ENCODE measurements around the gene SEC23IP. TPM values are rescaled to one million over a fixed set of nuclear protein-coding genes. Genes with fewer than 3 reads are reported as not detected.

The SEC23IP gene
- total RNA-seq = 67.8 and 75.6 TPM in 2 replicates
- long read RNA-seq, full-length matches to known transcripts = 45 of 254 reads
- long read RNA-seq, partial matches to known transcripts = 175 of 254 reads
- long read RNA-seq, other reads (novel, unspliced or antisense) = 34 of 254 reads

GRCh38 chr10:119892188-119893065 lies at the start of gene SEC23IP:
SEC23IP (plus strand) TSS chr10:119892730; CDS start chr10:119892783, 53 bp downstream.
- Mint-ChIP-seq H3K9me3 (ENCODE audit: low read depth) (peaks cover 2% of the 10 kb centered on the region), H3K4me1 (ENCODE audit: low read depth) (peaks cover 41% of the 10 kb centered on the region), H3K36me3 (ENCODE audit: insufficient read depth) (peaks cover 4% of the 10 kb centered on the region), H3K27me3 (no peaks in the 10 kb centered on the region), H3K27ac (peak within 1 kb of the TSS; percentile 98), H3K4me3 (ENCODE audit: low read depth) (peak within 1 kb of the TSS; percentile 99)
- no peak for TF ChIP-seq CTCF (IDR thresholded peaks at IDR 0.05; ENCODE audit: unreplicated experiment)
- DNase-seq (ENCODE audit: low spot score, unreplicated experiment) = peak; percentile 77

GRCh38 chr10:119845656-119846055 lies 46.9 kb upstream of the SEC23IP start:
- TF ChIP-seq CTCF (IDR thresholded peaks at IDR 0.05; ENCODE audit: unreplicated experiment) = no peak
- H3K27me3 Mint-ChIP-seq = no peaks in the 10 kb centered on the region
- H3K36me3 Mint-ChIP-seq (ENCODE audit: insufficient read depth) = peaks cover 27% of the 10 kb centered on the region
- H3K27ac Mint-ChIP-seq = no peak overlapping the region
- no peaks in the 10 kb centered on the region for H3K4me1 Mint-ChIP-seq (ENCODE audit: low read depth)
- H3K9me3 Mint-ChIP-seq (ENCODE audit: low read depth) = no peaks in the 10 kb centered on the region
- DNase-seq (ENCODE audit: low spot score, unreplicated experiment) = no peak
- H3K4me3 Mint-ChIP-seq (ENCODE audit: low read depth) = no peak overlapping the region

GRCh38 chr10:119849031-119849789 lies 43.3 kb upstream of the SEC23IP start:
- no peak for DNase-seq (ENCODE audit: low spot score, unreplicated experiment)
- Mint-ChIP-seq H3K9me3 (ENCODE audit: low read depth) (no peaks in the 10 kb centered on the region), H3K4me1 (ENCODE audit: low read depth) (no peaks in the 10 kb centered on the region), H3K36me3 (ENCODE audit: insufficient read depth) (peaks cover 23% of the 10 kb centered on the region), H3K27me3 (no peaks in the 10 kb centered on the region), H3K27ac (peak overlapping the region; percentile 38), H3K4me3 (ENCODE audit: low read depth) (no peak overlapping the region)
- TF ChIP-seq CTCF (IDR thresholded peaks at IDR 0.05; ENCODE audit: unreplicated experiment) = no peak

- Mint-ChIP-seq H3K27me3 (no peaks in the 10 kb centered on the region), H3K4me1 (ENCODE audit: low read depth) (no peaks in the 10 kb centered on the region), H3K27ac (no peak overlapping the region), H3K4me3 (ENCODE audit: low read depth) (no peak overlapping the region), H3K36me3 (ENCODE audit: insufficient read depth) (peaks cover 19% of the 10 kb centered on the region), H3K9me3 (ENCODE audit: low read depth) (no peaks in the 10 kb centered on the region)
- DNase-seq (ENCODE audit: low spot score, unreplicated experiment) = no peak
- TF ChIP-seq CTCF (IDR thresholded peaks at IDR 0.05; ENCODE audit: unreplicated experiment) = no peak
These were observed 42.6 kb upstream of the SEC23IP start for GRCh38 chr10:119849944-119850343.

GRCh38 chr10:119852277-119852676 lies 40.3 kb upstream of the SEC23IP start:
- Mint-ChIP-seq H3K36me3 (ENCODE audit: insufficient read depth) (peaks cover 13% of the 10 kb centered on the region), H3K4me1 (ENCODE audit: low read depth) (no peaks in the 10 kb centered on the region), H3K4me3 (ENCODE audit: low read depth) (no peak overlapping the region), H3K27me3 (no peaks in the 10 kb centered on the region), H3K27ac (no peak overlapping the region), H3K9me3 (ENCODE audit: low read depth) (no peaks in the 10 kb centered on the region)
- TF ChIP-seq CTCF (IDR thresholded peaks at IDR 0.05; ENCODE audit: unreplicated experiment) = no peak
- DNase-seq (ENCODE audit: low spot score, unreplicated experiment) = no peak
